ENCODE measurements around the gene HBS1L.

The HBS1L gene

DNA sequence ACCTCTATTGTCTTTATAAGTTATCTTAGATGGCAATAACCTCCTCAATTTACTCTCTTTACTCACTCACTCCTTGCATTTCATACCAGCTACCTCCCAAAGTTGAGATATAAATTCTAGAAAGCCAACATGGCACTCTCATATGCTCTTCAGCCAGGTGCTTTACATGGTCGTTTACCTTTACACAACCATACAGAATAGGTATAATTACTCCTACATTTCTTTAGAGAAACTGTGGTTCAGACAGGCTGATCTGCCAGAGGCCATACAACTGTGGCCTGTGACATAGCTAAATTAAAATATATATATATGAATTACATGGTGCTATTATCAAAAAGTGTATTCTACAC lies 45.7 kb downstream of the HBS1L start:
- Histone ChIP-seq H3K36me3 (no peaks in the 10 kb centered on the region), H3K27me3 (no peaks in the 10 kb centered on the region), H3K27ac (no peak overlapping the region), H3K9me3 (no peaks in the 10 kb centered on the region), H3K4me3 (no peak overlapping the region), H3K4me1 (no peaks in the 10 kb centered on the region)
- intact Hi-C loops (cut with DNase I; ENCODE audit: low total_unique reads), result no loop called here
- DNase-seq, result no peak
- TF ChIP-seq, protein P1, sequence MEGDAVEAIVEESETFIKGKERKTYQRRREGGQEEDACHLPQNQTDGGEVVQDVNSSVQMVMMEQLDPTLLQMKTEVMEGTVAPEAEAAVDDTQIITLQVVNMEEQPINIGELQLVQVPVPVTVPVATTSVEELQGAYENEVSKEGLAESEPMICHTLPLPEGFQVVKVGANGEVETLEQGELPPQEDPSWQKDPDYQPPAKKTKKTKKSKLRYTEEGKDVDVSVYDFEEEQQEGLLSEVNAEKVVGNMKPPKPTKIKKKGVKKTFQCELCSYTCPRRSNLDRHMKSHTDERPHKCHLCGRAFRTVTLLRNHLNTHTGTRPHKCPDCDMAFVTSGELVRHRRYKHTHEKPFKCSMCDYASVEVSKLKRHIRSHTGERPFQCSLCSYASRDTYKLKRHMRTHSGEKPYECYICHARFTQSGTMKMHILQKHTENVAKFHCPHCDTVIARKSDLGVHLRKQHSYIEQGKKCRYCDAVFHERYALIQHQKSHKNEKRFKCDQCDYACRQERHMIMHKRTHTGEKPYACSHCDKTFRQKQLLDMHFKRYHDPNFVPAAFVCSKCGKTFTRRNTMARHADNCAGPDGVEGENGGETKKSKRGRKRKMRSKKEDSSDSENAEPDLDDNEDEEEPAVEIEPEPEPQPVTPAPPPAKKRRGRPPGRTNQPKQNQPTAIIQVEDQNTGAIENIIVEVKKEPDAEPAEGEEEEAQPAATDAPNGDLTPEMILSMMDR (IDR thresholded peaks at IDR 0.05), result no peak

DNA sequence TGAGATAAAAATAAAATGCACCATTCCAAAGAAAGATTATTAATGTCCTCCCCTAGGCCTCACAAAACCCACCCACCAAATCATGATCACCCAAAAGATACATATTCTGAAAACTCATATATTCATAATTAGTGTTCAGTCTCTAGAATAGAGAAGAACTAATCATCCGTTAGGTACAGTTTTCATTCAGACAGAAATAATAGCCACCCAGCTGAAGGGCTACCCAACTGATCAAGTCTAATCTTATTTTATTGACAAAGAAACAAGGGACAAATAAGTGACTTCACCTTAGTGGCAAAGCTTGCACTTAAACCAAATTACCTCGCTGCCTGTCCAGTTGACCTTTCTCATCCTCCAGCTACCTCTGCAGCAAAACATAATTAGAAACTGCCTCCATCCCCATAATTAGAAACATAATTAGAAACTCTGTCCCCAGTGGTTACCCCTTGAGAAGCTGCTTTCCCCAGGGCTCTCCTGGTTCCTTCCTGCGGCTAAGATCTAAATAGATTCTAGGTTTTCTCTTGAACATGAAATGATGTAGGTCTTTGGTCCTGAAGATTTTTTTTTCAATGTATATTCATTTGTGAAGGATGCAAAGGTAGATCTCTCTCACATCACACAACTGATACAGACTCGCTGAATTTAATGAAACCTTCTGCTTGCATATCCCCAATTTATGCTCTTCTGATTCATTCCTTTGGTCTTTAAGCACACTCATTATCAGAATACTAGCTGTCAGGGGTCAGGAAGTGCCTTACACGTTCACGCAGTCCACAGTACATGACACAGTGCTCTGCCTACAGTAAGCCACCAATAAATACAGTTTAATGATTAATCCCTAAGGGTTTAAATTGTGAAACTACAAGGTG lies 46.3 kb downstream of the HBS1L start:
- DNase-seq, result no peak
- TF ChIP-seq, protein P1 (IDR thresholded peaks at IDR 0.05), result no peak
- H3K9me3 ChIP-seq, result no peaks in the 10 kb centered on the region
- intact Hi-C loops (cut with DNase I; ENCODE audit: low total_unique reads), result no loop called here
- no peak overlapping the region for H3K4me3 ChIP-seq
- no peaks in the 10 kb centered on the region for H3K4me1 ChIP-seq
- no peaks in the 10 kb centered on the region for H3K36me3 ChIP-seq
- no peaks in the 10 kb centered on the region for H3K27me3 ChIP-seq
- H3K27ac ChIP-seq, result no peak overlapping the region

DNA sequence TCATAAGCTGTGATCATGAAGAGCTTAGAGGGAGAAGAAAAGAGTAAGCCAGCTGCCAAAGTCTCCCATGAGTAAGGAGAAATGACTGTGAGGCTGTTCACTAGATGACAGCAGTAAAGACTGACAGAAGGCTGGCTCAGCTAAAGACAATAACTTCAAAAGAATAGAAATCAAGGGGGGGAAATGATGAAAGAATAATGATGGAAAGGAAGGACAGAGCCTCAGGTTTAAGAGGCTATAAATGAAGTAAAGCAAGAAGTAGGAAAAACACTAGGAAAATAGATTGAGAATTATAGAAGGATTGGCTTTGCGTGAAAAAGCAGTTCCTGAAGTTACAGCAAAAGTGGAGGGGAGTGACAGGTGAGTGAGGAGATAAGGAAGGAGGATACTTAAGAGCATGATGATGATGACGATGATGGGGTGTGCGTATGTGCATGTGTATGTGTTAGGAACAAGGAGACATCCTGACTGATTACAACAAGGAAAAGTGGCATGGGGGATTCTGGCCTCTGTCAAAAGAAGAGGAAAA lies 48.2 kb downstream of the HBS1L start:
- DNase-seq, result no peak
- Histone ChIP-seq H3K4me1 (no peaks in the 10 kb centered on the region), H3K27ac (no peak overlapping the region), H3K27me3 (no peaks in the 10 kb centered on the region), H3K4me3 (no peak overlapping the region), H3K36me3 (no peaks in the 10 kb centered on the region), H3K9me3 (no peaks in the 10 kb centered on the region)
- TF ChIP-seq, protein P1 (IDR thresholded peaks at IDR 0.05), result no peak
- intact Hi-C loops (cut with DNase I; ENCODE audit: low total_unique reads), result no loop called here

DNA sequence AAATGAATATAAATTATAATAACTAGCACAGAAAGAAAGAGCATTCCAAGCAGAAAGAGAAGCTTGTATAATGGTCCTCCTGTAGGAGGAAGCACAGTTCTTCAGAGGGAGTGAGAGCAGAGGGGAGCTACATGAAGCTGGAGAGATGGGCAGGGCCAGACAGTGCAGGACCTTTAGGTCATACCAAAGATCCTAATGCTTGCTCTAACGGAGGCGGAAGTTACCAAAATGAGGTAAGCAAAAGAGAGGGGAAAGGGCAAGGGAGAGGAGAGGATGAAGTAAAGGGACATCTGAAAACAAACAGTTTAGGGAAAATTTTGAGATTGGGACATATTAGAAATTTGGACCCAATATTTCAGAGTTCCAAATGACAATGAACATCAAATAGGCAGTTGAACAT lies 50.2 kb downstream of the HBS1L start:
- intact Hi-C loops (cut with DNase I; ENCODE audit: low total_unique reads), result no loop called here
- Histone ChIP-seq H3K36me3 (peaks cover 0 to 4% (median 0%) of the 10 kb centered on the region in 3 donors), H3K4me3 (no peak overlapping the region)

DNA sequence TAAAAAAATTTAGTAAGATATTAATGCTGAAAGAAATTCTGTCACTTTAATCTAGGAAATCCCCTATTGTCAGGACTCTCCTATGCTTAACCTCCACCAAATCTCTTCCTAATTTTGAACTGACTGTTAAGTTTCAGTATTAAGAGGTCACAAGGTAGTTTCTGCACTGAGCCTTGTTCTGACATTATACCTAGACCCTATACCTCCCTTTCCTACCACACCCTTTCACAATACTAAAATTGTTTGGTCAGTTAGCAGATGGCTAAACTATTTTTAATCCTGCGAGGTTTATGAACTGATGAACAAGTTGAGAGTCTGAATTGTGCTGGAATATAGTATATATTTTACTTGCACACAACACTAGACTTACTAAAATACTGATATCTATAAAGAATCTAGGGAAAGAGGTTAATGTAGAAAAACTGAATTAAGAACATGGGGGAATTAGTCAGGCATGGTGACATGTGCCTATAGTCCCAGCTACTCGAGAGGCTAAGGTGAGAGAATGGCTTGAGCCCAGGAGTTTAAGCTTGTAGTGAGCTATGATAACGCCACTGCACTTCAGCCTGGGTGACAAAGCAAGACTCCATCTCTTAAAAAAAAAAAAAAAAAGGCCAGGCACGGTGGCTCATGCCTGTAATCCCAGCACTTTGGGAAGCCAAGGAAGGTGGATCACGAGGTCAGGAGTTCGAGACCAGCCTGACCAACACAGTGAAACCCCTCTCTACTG lies 51.5 kb downstream of the HBS1L start:
- Histone ChIP-seq H3K4me1 (no peaks in the 10 kb centered on the region), H3K4me3 (no peak overlapping the region), H3K9me3 (no peaks in the 10 kb centered on the region), H3K36me3 (peaks cover 0 to 4% (median 0%) of the 10 kb centered on the region in 3 donors), H3K27ac (no peak overlapping the region), H3K27me3 (no peaks in the 10 kb centered on the region)
- TF ChIP-seq, protein P1 (IDR thresholded peaks at IDR 0.05), result no peak
- intact Hi-C loops (cut with DNase I; ENCODE audit: low total_unique reads), result no loop called here
- no peak for DNase-seq

More for the DNA sequence above, 50.2 kb downstream of the HBS1L start:
- H3K27me3 ChIP-seq, result no peaks in the 10 kb centered on the region
- H3K4me1 ChIP-seq, result no peaks in the 10 kb centered on the region
- TF ChIP-seq, protein P1 (IDR thresholded peaks at IDR 0.05), result no peak
- no peak overlapping the region for H3K27ac ChIP-seq
- H3K9me3 ChIP-seq, result no peaks in the 10 kb centered on the region
- no peak for DNase-seq
